Epithelial cell of alveolus of lung (primary cell): ENCODE results near the gene EMILIN2. TPM values are rescaled to one million over a fixed set of nuclear protein-coding genes. Genes with fewer than 3 reads are reported as not detected.

Experiments used
- total RNA-seq: library from RNA; depleted of rRNA; stranded (reverse); fragments of >200 nt; gene quantifications from 2 replicates; pipeline ENCODE4 v1.2.1, GENCODE V29; 2015

EMILIN2 gene
- total RNA-seq: 8.1 and 12.4 TPM in 2 replicates

GRCh38 chr18:2846636-2847316, at the start of gene EMILIN2:
EMILIN2 (plus strand) TSS chr18:2847006; CDS start chr18:2847189, 183 bp downstream.

Other genes starting within 250 kb of the EMILIN2 start
- 32.6 and 32.9 TPM in 2 replicates for gene SMCHD1, start 191.3 kb upstream of the EMILIN2 start, total RNA-seq
- 23.6 and 27.2 TPM in 2 replicates for gene LPIN2, start 166.1 kb downstream of the EMILIN2 start, total RNA-seq